ENCODE data around the gene FAM219B. TPM values are rescaled to one million over a fixed set of nuclear protein-coding genes. Genes with fewer than 3 reads are reported as not detected.

The FAM219B gene
- total RNA-seq, 2 experiments from 2014 or later: 36.5 to 44.7 TPM

DNA sequence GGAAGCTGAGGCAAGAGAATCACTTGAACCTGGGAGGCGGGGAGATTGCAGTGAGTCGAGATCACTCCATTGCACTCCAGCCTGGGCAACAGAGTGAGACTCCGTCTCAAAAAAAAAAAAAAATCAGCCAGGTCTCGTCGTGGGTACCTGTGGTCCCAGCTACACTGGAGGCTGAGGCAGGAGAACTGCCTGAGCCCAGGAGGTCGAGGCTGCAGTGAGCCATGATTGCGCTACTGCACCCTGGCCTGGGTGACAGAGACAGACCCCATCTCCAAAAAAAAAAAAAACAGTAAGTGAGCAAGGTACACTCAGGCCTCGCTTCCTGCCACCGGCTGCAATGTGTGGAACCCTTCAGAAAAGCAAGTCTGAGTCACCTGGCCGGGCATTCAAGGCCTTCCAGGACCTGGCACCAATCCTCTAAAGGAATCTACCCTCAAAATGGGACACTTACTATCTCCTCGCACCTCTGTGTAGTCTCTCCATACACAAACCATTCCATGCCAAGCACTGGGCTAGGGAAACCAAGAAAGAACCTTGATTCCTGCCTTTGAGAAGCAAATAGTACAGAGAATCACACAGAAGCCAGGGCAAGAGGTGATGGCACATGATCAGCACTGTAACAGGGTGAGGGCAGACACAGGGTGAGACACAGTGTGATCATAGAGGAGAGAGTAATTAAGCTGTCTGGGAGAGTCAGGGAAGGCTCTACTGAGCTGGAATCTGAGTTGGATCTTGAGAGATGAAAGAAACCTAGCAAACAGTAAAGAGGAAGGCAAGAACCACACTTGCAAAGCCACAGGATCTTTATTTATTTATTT is 43.2 kb downstream of the FAM219B start:
- peaks cover 28% of the 10 kb centered on the region for H3K36me3 Mint-ChIP-seq (ENCODE audit: low read depth)
- DNase-seq (peak; percentile 56), ATAC-seq (peak; percentile 81)
- peaks cover 52% of the 10 kb centered on the region for H3K4me1 Mint-ChIP-seq (ENCODE audit: low read depth)
- intact Hi-C loops (cut with micrococcal nuclease): no loop called here
- H3K27ac Mint-ChIP-seq: peak overlapping the region; percentile 72
- no peaks in the 10 kb centered on the region for H3K27me3 Mint-ChIP-seq
- ChIA-PET CTCF (interaction anchor here (1.0 to 1.8 kb wide), 3 partner anchors 38 to 232 kb away, joined by 3 to 7 read pairs (median 6); no protein-coding TSS in a partner anchor), POLR2A (no interaction called here)
- H3K9me3 Mint-ChIP-seq: no peaks in the 10 kb centered on the region
- H3K4me3 Mint-ChIP-seq: no peak overlapping the region
- TF ChIP-seq, protein P1, sequence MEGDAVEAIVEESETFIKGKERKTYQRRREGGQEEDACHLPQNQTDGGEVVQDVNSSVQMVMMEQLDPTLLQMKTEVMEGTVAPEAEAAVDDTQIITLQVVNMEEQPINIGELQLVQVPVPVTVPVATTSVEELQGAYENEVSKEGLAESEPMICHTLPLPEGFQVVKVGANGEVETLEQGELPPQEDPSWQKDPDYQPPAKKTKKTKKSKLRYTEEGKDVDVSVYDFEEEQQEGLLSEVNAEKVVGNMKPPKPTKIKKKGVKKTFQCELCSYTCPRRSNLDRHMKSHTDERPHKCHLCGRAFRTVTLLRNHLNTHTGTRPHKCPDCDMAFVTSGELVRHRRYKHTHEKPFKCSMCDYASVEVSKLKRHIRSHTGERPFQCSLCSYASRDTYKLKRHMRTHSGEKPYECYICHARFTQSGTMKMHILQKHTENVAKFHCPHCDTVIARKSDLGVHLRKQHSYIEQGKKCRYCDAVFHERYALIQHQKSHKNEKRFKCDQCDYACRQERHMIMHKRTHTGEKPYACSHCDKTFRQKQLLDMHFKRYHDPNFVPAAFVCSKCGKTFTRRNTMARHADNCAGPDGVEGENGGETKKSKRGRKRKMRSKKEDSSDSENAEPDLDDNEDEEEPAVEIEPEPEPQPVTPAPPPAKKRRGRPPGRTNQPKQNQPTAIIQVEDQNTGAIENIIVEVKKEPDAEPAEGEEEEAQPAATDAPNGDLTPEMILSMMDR (IDR thresholded peaks at IDR 0.05): no peak

DNA sequence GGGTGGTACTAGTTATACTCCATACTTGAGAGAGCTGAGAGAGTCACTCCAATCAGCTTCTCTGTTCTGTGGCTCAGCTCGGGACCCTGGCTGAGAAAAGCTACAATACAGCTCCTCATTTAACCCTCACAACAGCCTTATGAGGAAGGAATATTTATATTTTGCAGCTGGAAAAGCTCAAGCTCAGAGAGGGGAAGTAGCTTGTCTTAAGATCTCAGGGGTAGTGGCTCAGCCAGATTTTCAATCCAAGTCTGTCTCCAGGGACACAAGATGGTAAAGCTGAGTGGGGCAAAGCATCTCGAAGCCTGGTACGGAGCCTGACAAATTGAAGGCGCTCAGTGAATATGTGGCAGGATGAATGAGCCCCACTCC is 48.3 kb downstream of the FAM219B start:
- TF ChIP-seq, protein P1 (IDR thresholded peaks at IDR 0.05): no peak
- H3K4me3 Mint-ChIP-seq: no peak overlapping the region
- no peaks in the 10 kb centered on the region for H3K27me3 Mint-ChIP-seq

DNA sequence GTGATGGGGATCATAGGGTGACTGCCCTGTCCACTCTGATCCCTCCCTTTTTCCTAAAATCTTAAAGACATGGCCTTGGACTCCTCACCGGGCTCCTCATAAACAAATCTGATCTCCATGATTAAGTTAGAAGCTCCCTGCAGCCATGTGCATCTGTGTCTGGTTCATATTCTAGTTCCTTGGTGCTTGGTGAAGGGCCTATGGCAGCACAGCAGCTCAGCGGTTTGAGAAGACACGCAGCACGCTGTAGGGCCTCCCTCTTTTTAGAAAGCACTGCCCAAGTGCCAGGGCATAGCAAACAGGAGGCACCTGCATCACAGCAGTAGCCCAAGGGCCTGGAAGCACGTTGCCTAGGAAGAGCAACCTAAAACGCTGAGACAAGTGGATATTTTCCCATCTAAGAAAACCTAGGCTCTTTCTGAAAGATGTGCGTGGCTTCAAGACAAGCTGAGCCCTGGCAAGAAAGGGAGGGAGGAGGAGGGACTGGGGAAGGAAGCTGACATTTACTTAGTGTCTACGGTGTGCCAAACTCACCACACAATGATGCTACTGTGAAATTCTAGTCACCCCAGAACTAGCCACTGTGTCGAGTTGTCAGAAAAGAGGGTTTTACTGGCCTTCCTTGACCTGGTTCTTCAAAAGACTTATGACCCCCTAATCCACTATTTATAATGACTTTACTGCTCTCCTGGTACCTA is 48.8 kb downstream of the FAM219B start:
- DNase-seq (peak; percentile 58), ATAC-seq (peak; percentile 91)
- Mint-ChIP-seq H3K27ac (peak overlapping the region; percentile 84), H3K27me3 (no peaks in the 10 kb centered on the region), H3K9me3 (no peaks in the 10 kb centered on the region), H3K4me1 (ENCODE audit: low read depth) (peaks cover 32% of the 10 kb centered on the region), H3K4me3 (no peak overlapping the region), H3K36me3 (ENCODE audit: low read depth) (peaks cover 6% of the 10 kb centered on the region)
- TF ChIP-seq, protein P1 (IDR thresholded peaks at IDR 0.05): no peak
- intact Hi-C loops (cut with micrococcal nuclease): no loop called here
- ChIA-PET CTCF (interaction anchor here (1.1 to 1.7 kb wide), 9 partner anchors 9 to 172 kb away, joined by 3 to 11 read pairs (median 5); partner anchors contain the start of gene ULK3), POLR2A (interaction anchor here (1.2 to 1.9 kb wide), 5 partner anchors 12 to 80 kb away, joined by 3 to 9 read pairs (median 4); partner anchors contain the start of genes COX5A, MPI and SCAMP2)

More for the DNA sequence above, 48.3 kb downstream of the FAM219B start:
- ChIA-PET POLR2A (interaction anchor here (1.2 to 1.9 kb wide), 5 partner anchors 11 to 80 kb away, joined by 3 to 9 read pairs (median 4); partner anchors contain the start of genes COX5A, MPI and SCAMP2), CTCF (interaction anchor here (0.9 to 1.7 kb wide), 14 partner anchors 9 to 227 kb away, joined by 3 to 11 read pairs (median 4); partner anchors contain the start of gene ULK3)
- no peaks in the 10 kb centered on the region for H3K9me3 Mint-ChIP-seq
- peaks cover 32% of the 10 kb centered on the region for H3K4me1 Mint-ChIP-seq (ENCODE audit: low read depth)
- intact Hi-C loops (cut with micrococcal nuclease): no loop called here
- peak overlapping the region; percentile 84 for H3K27ac Mint-ChIP-seq
- DNase-seq (no peak), ATAC-seq (peak; percentile 34)
- H3K36me3 Mint-ChIP-seq (ENCODE audit: low read depth): peaks cover 6% of the 10 kb centered on the region

DNA sequence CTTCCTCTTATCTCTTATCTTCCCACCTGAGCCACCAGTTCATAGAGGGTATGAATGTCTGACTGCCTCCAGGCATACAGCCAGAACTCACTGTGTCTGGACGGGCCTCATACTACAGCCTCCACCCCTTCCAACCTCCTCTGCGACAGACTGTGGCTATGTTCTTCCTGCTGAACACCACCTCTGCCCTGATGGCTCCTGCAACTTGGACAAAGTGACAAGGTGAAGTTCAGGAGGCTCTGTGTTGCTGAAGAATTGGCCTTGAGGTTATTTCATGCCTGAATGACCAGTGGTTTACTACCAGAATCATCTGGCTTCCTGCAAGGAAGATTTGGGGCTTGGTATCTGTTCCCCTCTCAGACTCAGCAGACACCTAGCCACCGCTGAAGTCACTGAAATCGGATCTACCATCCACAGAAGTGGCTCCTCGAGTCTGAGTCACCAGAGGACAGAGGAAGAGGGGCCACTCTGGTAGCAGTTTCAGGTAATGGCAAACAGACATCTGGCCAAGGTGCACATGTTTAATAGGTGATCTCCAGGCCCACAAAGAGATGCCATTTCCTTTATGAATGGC is 49.5 kb downstream of the FAM219B start:
- Mint-ChIP-seq H3K36me3 (ENCODE audit: low read depth) (peaks cover 7% of the 10 kb centered on the region), H3K27me3 (no peaks in the 10 kb centered on the region), H3K4me3 (no peak overlapping the region), H3K9me3 (no peaks in the 10 kb centered on the region), H3K4me1 (ENCODE audit: low read depth) (peaks cover 32% of the 10 kb centered on the region), H3K27ac (peak overlapping the region; percentile 84)
- peak; percentile 31 for ATAC-seq
- intact Hi-C loops (cut with micrococcal nuclease): no loop called here
- TF ChIP-seq, protein P1 (IDR thresholded peaks at IDR 0.05): no peak
- DNase-seq: no peak
- POLR2A ChIA-PET: interaction anchor here (1.4 to 1.9 kb wide), 3 partner anchors 12 to 81 kb away, joined by 4 to 9 read pairs (median 4); partner anchors contain the start of gene COX5A
- CTCF ChIA-PET: interaction anchor here (1.2 to 4.2 kb wide), 3 partner anchors 12 to 44 kb away, joined by 3 to 14 read pairs (median 5); no protein-coding TSS in a partner anchor
